Panc1 (cell line): Measurements from ENCODE around the gene CDC42EP4. TPM values are rescaled to one million over a fixed set of nuclear protein-coding genes. Genes with fewer than 3 reads are reported as not detected.
A peak's percentile ranks its signal among the peaks of the same experiment; 100 is the strongest.

ENCODE experiments used
- ATAC-seq: fragments of 200-7000 bp; cut with Tn5 transposase; 2 replicates; pipeline ENCODE4 v1.9.1; 2020; ENCODE audit warnings: mild to moderate bottlenecking, moderate library complexity
- BruUV-seq: library from RNA; stranded (reverse); fragments of 400-500 nt; replicated peaks from 2 replicates; lab custom pipeline; 2021; lab: Mats Ljungman, UMichigan
- CTCF ChIA-PET: fragments of 300-600 bp; sonication (Branson Sonifier 250); formaldehyde crosslinking; loops from one replicate; lab custom pipeline; 2022; ENCODE audit warnings: antibody characterized with exemption; lab: Charles Lee
- POLR2A ChIA-PET: fragments of 300-600 bp; sonication (Branson Sonifier 250); formaldehyde crosslinking; loops from one replicate; lab custom pipeline; 2022; ENCODE audit warnings: antibody characterized with exemption; lab: Charles Lee
- DNase-seq: peaks from one replicate; pipeline ENCODE4 v3.0.0-alpha.2; 2010; ENCODE audit warnings: low read depth, low spot score
- H3K27ac ChIP-seq: 2 replicates; pipeline ENCODE4 v1.5.1; 2011; ENCODE audit warnings: mild to moderate bottlenecking, low read length, inconsistent platforms
- H3K27me3 ChIP-seq: fragments of 200-500 bp; sonication (Bioruptor generic); 2 replicates; pipeline ENCODE4 v1.6.0; 2014; ENCODE audit warnings: low read length, inconsistent platforms; ENCODE audit not compliant: control insufficient read depth, insufficient read depth
- H3K36me3 ChIP-seq: fragments of 200-500 bp; sonication (Bioruptor generic); 2 replicates; pipeline ENCODE4 v1.5.1; 2014; ENCODE audit warnings: inconsistent platforms, mild to moderate bottlenecking, low read length, moderate library complexity; ENCODE audit not compliant: control insufficient read depth, insufficient read depth
- H3K4me1 ChIP-seq: 2 replicates; pipeline ENCODE4 v1.5.1; 2011; ENCODE audit warnings: inconsistent platforms, mild to moderate bottlenecking, low read length, moderate library complexity; ENCODE audit not compliant: control insufficient read depth, insufficient read depth
- H3K4me3 ChIP-seq, 2 experiments: 2 replicates each; pipeline ENCODE4 v1.5.1; 2011 to 2012; ENCODE audit warnings: low read depth in 2 of 2, low read length in 2 of 2, mild to moderate bottlenecking in 2 of 2, inconsistent platforms in 1 of 2, moderate library complexity in 1 of 2
- H3K9me3 ChIP-seq: fragments of 200-500 bp; sonication (Bioruptor generic); 2 replicates; pipeline ENCODE4 v1.5.1; 2014; ENCODE audit warnings: low read depth, mild to moderate bottlenecking, inconsistent platforms, low read length, moderate library complexity; ENCODE audit not compliant: control insufficient read depth, insufficient read depth
- POLR2AphosphoS5 ChIP-seq: IDR thresholded peaks from 2 replicates; pipeline ENCODE4 v1.6.1; 2012; ENCODE audit warnings: mild to moderate bottlenecking, low read depth, low read length, moderate library complexity
- SIN3A ChIP-seq: IDR thresholded peaks from 2 replicates; pipeline ENCODE4 v1.6.1; 2012; ENCODE audit warnings: low read depth, mild to moderate bottlenecking, low read length, moderate library complexity, borderline replicate concordance; ENCODE audit not compliant: insufficient read depth
- TCF7L2 ChIP-seq: IDR thresholded peaks from 2 replicates; pipeline ENCODE4 v1.6.1; 2011; ENCODE audit warnings: mild to moderate bottlenecking, low read depth, low read length, inconsistent platforms
- in situ Hi-C: cut with HindIII; loops from 2 replicates; pipeline ENCODE4 v1.10.0; 2016; ENCODE audit warnings: low sequenced_read_pairs, low pct_unique_long_range_greater_than_20kb
- intact Hi-C: fragments of 100-400 bp; cut with micrococcal nuclease; formaldehyde crosslinking; loops from one replicate; pipeline ENCODE4 v1.10.0; 2022; ENCODE audit not compliant: unreplicated experiment
- total RNA-seq: library from RNA; stranded (reverse); gene quantifications from one replicate; pipeline ENCODE4 v1.2.1, GENCODE V29; 2021; ENCODE audit not compliant: unreplicated experiment
- TF ChIP-seq, protein P1 (sequence below): fragments of 450-650 bp; IDR thresholded peaks from 2 replicates; pipeline ENCODE4 v1.5.1; 2017; ENCODE audit warnings: mild to moderate bottlenecking
- TF ChIP-seq, protein P2 (sequence below), 2 experiments: IDR thresholded peaks; 2 replicates each; pipeline ENCODE4 v1.6.1; 2011 to 2012; ENCODE audit warnings: low read depth in 2 of 2, control low read depth in 1 of 2, low read length in 1 of 2, mild to moderate bottlenecking in 1 of 2, moderate library complexity in 1 of 2; ENCODE audit not compliant: insufficient read depth in 1 of 2

CDC42EP4 gene
- total RNA-seq, 1 experiment from 2014 or later: 65.9 TPM

DNA sequence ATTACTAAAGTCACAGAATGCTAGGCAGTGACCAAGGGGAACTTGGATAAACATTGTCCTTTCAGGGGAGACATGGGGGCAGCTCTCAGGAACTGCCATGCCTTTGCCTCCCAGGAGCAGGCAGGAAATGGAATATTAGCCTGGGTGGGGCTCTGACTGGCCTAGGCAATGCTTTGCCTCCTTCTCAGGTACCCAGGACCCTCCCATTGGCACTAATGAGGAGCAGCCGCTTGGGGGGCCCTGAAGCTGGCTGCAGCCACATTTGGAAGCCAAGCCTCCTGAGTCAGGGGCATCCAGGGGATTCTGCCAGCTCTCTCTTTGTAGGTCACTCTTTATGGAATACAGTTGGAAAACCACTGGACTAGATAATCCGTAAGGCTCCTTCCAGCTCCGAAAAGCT lies 55.6 kb downstream of the CDC42EP4 start:
- ChIA-PET POLR2A (no interaction called here), CTCF (interaction anchor here (0.9 to 4.0 kb wide), 2 partner anchors 114 to 116 kb away, joined by 5 to 26 read pairs; no protein-coding TSS in a partner anchor)
- DNase-seq (no peak), ATAC-seq (no peak)
- BruUV-seq: no TSS peak
- Histone ChIP-seq H3K27ac (no peak overlapping the region), H3K4me1 (peaks cover 4% of the 10 kb centered on the region; the same call in 1 of the 2 replicates), H3K4me3 (no peak overlapping the region), H3K9me3 (no peaks in the 10 kb centered on the region), H3K36me3 (no peaks in the 10 kb centered on the region), H3K27me3 (no peaks in the 10 kb centered on the region)
- TF ChIP-seq SIN3A (no peak), TCF7L2 (no peak), POLR2AphosphoS5 (no peak)
- TF ChIP-seq, protein P1, sequence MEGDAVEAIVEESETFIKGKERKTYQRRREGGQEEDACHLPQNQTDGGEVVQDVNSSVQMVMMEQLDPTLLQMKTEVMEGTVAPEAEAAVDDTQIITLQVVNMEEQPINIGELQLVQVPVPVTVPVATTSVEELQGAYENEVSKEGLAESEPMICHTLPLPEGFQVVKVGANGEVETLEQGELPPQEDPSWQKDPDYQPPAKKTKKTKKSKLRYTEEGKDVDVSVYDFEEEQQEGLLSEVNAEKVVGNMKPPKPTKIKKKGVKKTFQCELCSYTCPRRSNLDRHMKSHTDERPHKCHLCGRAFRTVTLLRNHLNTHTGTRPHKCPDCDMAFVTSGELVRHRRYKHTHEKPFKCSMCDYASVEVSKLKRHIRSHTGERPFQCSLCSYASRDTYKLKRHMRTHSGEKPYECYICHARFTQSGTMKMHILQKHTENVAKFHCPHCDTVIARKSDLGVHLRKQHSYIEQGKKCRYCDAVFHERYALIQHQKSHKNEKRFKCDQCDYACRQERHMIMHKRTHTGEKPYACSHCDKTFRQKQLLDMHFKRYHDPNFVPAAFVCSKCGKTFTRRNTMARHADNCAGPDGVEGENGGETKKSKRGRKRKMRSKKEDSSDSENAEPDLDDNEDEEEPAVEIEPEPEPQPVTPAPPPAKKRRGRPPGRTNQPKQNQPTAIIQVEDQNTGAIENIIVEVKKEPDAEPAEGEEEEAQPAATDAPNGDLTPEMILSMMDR: no peak
- TF ChIP-seq, protein P2, sequence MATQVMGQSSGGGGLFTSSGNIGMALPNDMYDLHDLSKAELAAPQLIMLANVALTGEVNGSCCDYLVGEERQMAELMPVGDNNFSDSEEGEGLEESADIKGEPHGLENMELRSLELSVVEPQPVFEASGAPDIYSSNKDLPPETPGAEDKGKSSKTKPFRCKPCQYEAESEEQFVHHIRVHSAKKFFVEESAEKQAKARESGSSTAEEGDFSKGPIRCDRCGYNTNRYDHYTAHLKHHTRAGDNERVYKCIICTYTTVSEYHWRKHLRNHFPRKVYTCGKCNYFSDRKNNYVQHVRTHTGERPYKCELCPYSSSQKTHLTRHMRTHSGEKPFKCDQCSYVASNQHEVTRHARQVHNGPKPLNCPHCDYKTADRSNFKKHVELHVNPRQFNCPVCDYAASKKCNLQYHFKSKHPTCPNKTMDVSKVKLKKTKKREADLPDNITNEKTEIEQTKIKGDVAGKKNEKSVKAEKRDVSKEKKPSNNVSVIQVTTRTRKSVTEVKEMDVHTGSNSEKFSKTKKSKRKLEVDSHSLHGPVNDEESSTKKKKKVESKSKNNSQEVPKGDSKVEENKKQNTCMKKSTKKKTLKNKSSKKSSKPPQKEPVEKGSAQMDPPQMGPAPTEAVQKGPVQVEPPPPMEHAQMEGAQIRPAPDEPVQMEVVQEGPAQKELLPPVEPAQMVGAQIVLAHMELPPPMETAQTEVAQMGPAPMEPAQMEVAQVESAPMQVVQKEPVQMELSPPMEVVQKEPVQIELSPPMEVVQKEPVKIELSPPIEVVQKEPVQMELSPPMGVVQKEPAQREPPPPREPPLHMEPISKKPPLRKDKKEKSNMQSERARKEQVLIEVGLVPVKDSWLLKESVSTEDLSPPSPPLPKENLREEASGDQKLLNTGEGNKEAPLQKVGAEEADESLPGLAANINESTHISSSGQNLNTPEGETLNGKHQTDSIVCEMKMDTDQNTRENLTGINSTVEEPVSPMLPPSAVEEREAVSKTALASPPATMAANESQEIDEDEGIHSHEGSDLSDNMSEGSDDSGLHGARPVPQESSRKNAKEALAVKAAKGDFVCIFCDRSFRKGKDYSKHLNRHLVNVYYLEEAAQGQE (IDR thresholded peaks at IDR 0.05; ENCODE audit: insufficient read depth in 1 of 2, low read depth in 2 of 2, low read length in 1 of 2): no peak
- intact Hi-C loops (no loop called here), in situ Hi-C loops (no loop called here)

DNA sequence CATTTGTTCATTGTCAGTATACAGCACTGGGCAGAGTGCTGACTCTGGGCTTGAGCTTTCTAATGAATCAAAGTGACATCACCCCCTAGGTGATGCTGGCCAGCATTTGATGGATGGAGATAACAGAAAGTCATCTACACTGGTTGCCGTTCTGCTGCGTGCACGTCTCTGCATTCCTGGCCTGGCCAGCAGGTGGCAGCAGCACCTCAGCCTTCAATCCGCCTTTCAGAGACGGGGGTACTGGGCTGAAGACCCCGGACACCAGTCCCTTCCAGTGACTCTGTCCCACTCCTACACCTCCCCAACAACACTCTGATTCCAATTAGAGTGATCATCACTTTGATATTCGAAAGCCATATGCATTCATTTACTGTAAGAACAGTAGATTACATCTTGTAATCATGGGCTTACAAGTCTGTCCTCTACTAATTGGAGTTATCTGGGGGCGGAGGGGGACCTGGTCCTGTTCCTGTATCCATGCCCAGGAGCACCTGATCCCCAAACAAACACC lies 56.1 kb downstream of the CDC42EP4 start:
- TF ChIP-seq, protein P2 (IDR thresholded peaks at IDR 0.05; ENCODE audit: insufficient read depth in 1 of 2, low read depth in 2 of 2, low read length in 1 of 2): no peak
- TF ChIP-seq, protein P1: peak; percentile 97

More for the DNA sequence above, 56.1 kb downstream of the CDC42EP4 start:
- H3K4me3 ChIP-seq: no peak overlapping the region
- CTCF ChIA-PET: interaction anchor here (0.5 to 4.0 kb wide), 4 partner anchors 49 to 116 kb away, joined by 3 to 26 read pairs (median 6); no protein-coding TSS in a partner anchor
- no peaks in the 10 kb centered on the region for H3K9me3 ChIP-seq
- intact Hi-C loops: loop anchor here (1.0 kb wide), 1 partner anchor 115 kb away; no protein-coding TSS in a partner anchor
- POLR2A ChIA-PET: interaction anchor here (0.7 kb wide), 1 partner anchor 114 kb away, joined by 12 read pairs; no protein-coding TSS in a partner anchor
- no peaks in the 10 kb centered on the region for H3K27me3 ChIP-seq
- ATAC-seq: peak; percentile 82
- in situ Hi-C loops: no loop called here
- peak; percentile 56 for DNase-seq
- peaks cover 4% of the 10 kb centered on the region; the same call in 1 of the 2 replicates for H3K4me1 ChIP-seq
- H3K27ac ChIP-seq: no peak overlapping the region
- no TSS peak for BruUV-seq
- H3K36me3 ChIP-seq: no peaks in the 10 kb centered on the region
